HepG2 (cell line): ENCODE measurements around the gene CRYAA. TPM values are rescaled to one million over a fixed set of nuclear protein-coding genes. Genes with fewer than 3 reads are reported as not detected.

ENCODE experiments used
- ATF3 ChIP-seq: sonication (generic); formaldehyde crosslinking; IDR thresholded peaks from 2 replicates; pipeline ENCODE4 v1.4.0; 2020; ENCODE audit warnings: missing genetic modification reagents
- BHLHE40 ChIP-seq: IDR thresholded peaks from 2 replicates; pipeline ENCODE4 v1.6.1; 2011; ENCODE audit warnings: low read length, improper control_type of control experiment
- DPF2 ChIP-seq: sonication (generic); formaldehyde crosslinking; IDR thresholded peaks from 2 replicates; pipeline ENCODE4 v1.4.0; 2020; ENCODE audit warnings: mild to moderate bottlenecking, low read depth, missing genetic modification reagents, borderline replicate concordance
- FOSL2 ChIP-seq: sonication (generic); formaldehyde crosslinking; IDR thresholded peaks from 2 replicates; pipeline ENCODE4 v1.4.0; 2020; ENCODE audit warnings: missing genetic modification reagents
- GATAD2A ChIP-seq: IDR thresholded peaks from 2 replicates; pipeline ENCODE4 v1.6.1; 2016
- GTF2F1 ChIP-seq: fragments of 150-350 bp; IDR thresholded peaks from 2 replicates; pipeline ENCODE4 v1.6.1; 2014; ENCODE audit warnings: low read length
- HOXA3 ChIP-seq: sonication (generic); formaldehyde crosslinking; IDR thresholded peaks from 2 replicates; pipeline ENCODE4 v1.5.0; 2020; ENCODE audit warnings: missing genetic modification reagents
- LCORL ChIP-seq, 2 experiments: fragments of 450-650 bp in 1 of 2; sonication (generic) in 1 of 2; formaldehyde crosslinking in 1 of 2; IDR thresholded peaks; 2 replicates each; pipeline versions ENCODE4 v1.5.0 to v1.6.1; 2017 to 2020; ENCODE audit warnings: antibody characterized with exemption in 1 of 2, missing genetic modification reagents in 1 of 2
- PAF1 ChIP-seq: IDR thresholded peaks from 2 replicates; pipeline ENCODE4 v1.6.1; 2016; ENCODE audit warnings: missing genetic modification reagents, missing compliant biosample characterization
- PCBP2 ChIP-seq: fragments of 200-400 bp; formaldehyde crosslinking; optimal IDR thresholded peaks from 2 replicates; pipeline ENCODE3; 2018; ENCODE audit warnings: low read length, low read depth; ENCODE audit not compliant: poor library complexity, severe bottlenecking
- SAFB2 ChIP-seq: sonication (generic); formaldehyde crosslinking; IDR thresholded peaks from 2 replicates; pipeline ENCODE4 v1.5.1; 2020; ENCODE audit warnings: missing genetic modification reagents, low read depth, mild to moderate bottlenecking, borderline replicate concordance
- ZNF225 ChIP-seq: sonication (generic); formaldehyde crosslinking; IDR thresholded peaks from 2 replicates; pipeline ENCODE4 v1.4.0; 2020; ENCODE audit warnings: mild to moderate bottlenecking, missing genetic modification reagents
- ZNF253 ChIP-seq: sonication (generic); formaldehyde crosslinking; IDR thresholded peaks from 2 replicates; pipeline ENCODE4 v1.8.0; 2022; ENCODE audit warnings: mild to moderate bottlenecking, missing genetic modification reagents, borderline replicate concordance
- ZNF275 ChIP-seq: sonication (generic); formaldehyde crosslinking; IDR thresholded peaks from 2 replicates; pipeline ENCODE4 v1.8.0; 2022; ENCODE audit warnings: missing genetic modification reagents, mild to moderate bottlenecking, inconsistent platforms, borderline replicate concordance
- ZNF501 ChIP-seq: sonication (generic); formaldehyde crosslinking; IDR thresholded peaks from 2 replicates; pipeline ENCODE4 v1.5.1; 2020; ENCODE audit warnings: mild to moderate bottlenecking, moderate library complexity, missing genetic modification reagents
- ZNF614 ChIP-seq: IDR thresholded peaks from 2 replicates; pipeline ENCODE4 v1.6.1; 2018; ENCODE audit warnings: missing biosample characterization, missing genetic modification reagents, inconsistent platforms, borderline replicate concordance
- ZNF83 ChIP-seq: sonication (generic); formaldehyde crosslinking; IDR thresholded peaks from 2 replicates; pipeline ENCODE4 v1.4.0; 2020; ENCODE audit warnings: missing genetic modification reagents, mild to moderate bottlenecking, borderline replicate concordance
- polyA plus RNA-seq, 8 experiments: library from polyadenylated mRNA; depleted of rRNA in 3 of 8; stranded (reverse) in 7 of 8; unstranded in 1 of 8; fragments of >200 nt; fragmentation: Illumina TruSeq in 4 of 8; extraction: Trizol in 4 of 8; gene quantifications; 2 replicates each; pipeline versions ENCODE4 v1.2.1 to v1.2.3, GENCODE V29; 2011 to 2016; ENCODE audit warnings: low read depth in 4 of 8, missing spikeins in 1 of 8, mixed read lengths in 1 of 8; ENCODE audit not compliant: insufficient read depth in 1 of 8
- total RNA-seq, 5 experiments: library from RNA; depleted of rRNA; stranded (reverse); fragments of >200 nt; fragmentation: Illumina TruSeq; extraction: Trizol; gene quantifications; 2 replicates each; pipeline ENCODE4 v1.2.3, GENCODE V29; 2016; ENCODE audit warnings: low read depth in 1 of 5
- TF ChIP-seq, protein P1 (sequence below): sonication (generic); formaldehyde crosslinking; IDR thresholded peaks from 2 replicates; pipeline ENCODE4 v1.4.0; 2020; ENCODE audit warnings: missing genetic modification reagents
- TF ChIP-seq, protein P2 (sequence below): sonication (generic); formaldehyde crosslinking; IDR thresholded peaks from 2 replicates; pipeline ENCODE4 v1.8.0; 2022; ENCODE audit warnings: missing genetic modification reagents, low read depth, mild to moderate bottlenecking, borderline replicate concordance

CRYAA gene
- total and polyA plus RNA-seq, 2 of the 13 experiments (the other 11 are each of a cell fraction or from before 2014, with no cell fraction given), result 5.6 to 8.6 TPM

- TF ChIP-seq, protein P1, sequence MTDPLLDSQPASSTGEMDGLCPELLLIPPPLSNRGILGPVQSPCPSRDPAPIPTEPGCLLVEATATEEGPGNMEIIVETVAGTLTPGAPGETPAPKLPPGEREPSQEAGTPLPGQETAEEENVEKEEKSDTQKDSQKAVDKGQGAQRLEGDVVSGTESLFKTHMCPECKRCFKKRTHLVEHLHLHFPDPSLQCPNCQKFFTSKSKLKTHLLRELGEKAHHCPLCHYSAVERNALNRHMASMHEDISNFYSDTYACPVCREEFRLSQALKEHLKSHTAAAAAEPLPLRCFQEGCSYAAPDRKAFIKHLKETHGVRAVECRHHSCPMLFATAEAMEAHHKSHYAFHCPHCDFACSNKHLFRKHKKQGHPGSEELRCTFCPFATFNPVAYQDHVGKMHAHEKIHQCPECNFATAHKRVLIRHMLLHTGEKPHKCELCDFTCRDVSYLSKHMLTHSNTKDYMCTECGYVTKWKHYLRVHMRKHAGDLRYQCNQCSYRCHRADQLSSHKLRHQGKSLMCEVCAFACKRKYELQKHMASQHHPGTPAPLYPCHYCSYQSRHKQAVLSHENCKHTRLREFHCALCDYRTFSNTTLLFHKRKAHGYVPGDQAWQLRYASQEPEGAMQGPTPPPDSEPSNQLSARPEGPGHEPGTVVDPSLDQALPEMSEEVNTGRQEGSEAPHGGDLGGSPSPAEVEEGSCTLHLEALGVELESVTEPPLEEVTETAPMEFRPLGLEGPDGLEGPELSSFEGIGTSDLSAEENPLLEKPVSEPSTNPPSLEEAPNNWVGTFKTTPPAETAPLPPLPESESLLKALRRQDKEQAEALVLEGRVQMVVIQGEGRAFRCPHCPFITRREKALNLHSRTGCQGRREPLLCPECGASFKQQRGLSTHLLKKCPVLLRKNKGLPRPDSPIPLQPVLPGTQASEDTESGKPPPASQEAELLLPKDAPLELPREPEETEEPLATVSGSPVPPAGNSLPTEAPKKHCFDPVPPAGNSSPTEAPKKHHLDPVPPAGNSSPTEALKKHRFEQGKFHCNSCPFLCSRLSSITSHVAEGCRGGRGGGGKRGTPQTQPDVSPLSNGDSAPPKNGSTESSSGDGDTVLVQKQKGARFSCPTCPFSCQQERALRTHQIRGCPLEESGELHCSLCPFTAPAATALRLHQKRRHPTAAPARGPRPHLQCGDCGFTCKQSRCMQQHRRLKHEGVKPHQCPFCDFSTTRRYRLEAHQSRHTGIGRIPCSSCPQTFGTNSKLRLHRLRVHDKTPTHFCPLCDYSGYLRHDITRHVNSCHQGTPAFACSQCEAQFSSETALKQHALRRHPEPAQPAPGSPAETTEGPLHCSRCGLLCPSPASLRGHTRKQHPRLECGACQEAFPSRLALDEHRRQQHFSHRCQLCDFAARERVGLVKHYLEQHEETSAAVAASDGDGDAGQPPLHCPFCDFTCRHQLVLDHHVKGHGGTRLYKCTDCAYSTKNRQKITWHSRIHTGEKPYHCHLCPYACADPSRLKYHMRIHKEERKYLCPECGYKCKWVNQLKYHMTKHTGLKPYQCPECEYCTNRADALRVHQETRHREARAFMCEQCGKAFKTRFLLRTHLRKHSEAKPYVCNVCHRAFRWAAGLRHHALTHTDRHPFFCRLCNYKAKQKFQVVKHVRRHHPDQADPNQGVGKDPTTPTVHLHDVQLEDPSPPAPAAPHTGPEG (CRISPR knock-in tag), result no peak
- TF ChIP-seq ZNF253 (CRISPR knock-in tag) (no peak), ZNF275 (CRISPR knock-in tag) (no peak), FOSL2 (CRISPR knock-in tag) (peak; percentile 51), PAF1 (CRISPR knock-in tag) (no peak), GATAD2A (CRISPR knock-in tag) (peak; percentile 60; the same call in 1 of the 2 replicates), HOXA3 (peak; percentile 64; the same call in 1 of the 2 replicates), PCBP2 (no peak), ATF3 (CRISPR knock-in tag) (no peak), DPF2 (CRISPR knock-in tag) (no peak; the same call in 1 of the 2 replicates), LCORL (IDR thresholded peaks at IDR 0.05) (no peak), LCORL (CRISPR knock-in tag; IDR thresholded peaks at IDR 0.05) (peak; percentile 58; the same call in 1 of the 2 replicates), ZNF83 (CRISPR knock-in tag) (0 out of 2 replicates have a peak, but pooled peaks have one; percentile 22), SAFB2 (CRISPR knock-in tag) (no peak; the same call in 1 of the 2 replicates), ZNF501 (CRISPR knock-in tag) (peak; percentile 26; the same call in 1 of the 2 replicates), ZNF614 (CRISPR knock-in tag) (0 out of 2 replicates have a peak, but pooled peaks have one; percentile 28), BHLHE40 (no peak), ZNF225 (peak; percentile 14; the same call in 1 of the 2 replicates), GTF2F1 (no peak)
- TF ChIP-seq, protein P2, sequence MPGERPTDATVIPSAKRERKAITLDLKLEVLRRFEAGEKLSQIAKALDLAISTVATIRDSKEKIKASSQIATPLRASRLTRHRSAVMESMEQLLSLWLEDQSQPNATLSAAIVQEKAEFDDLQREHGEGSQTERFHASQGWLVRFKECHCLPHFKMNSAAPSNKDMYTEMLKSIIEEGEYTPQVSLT (CRISPR knock-in tag), result no peak
These were observed 25.7 kb downstream of the CRYAA start (continued) for GRCh38 chr21:43194303-43195120.
